HepG2 (cell line): ENCODE results near the gene ALG14. TPM values are rescaled to one million over a fixed set of nuclear protein-coding genes. Genes with fewer than 3 reads are reported as not detected.

Experiments
- BRCA1 ChIP-seq: sonication (generic); formaldehyde crosslinking; IDR thresholded peaks from 2 replicates; pipeline ENCODE4 v1.4.0; 2020; ENCODE audit warnings: missing genetic modification reagents
- FOXM1 ChIP-seq: sonication (generic); formaldehyde crosslinking; IDR thresholded peaks from 2 replicates; pipeline ENCODE4 v1.5.0; 2020; ENCODE audit warnings: missing genetic modification reagents
- FOXO1 ChIP-seq: sonication (generic); formaldehyde crosslinking; IDR thresholded peaks from 2 replicates; pipeline ENCODE4 v1.4.0; 2020; ENCODE audit warnings: missing genetic modification reagents
- HOXA3 ChIP-seq: sonication (generic); formaldehyde crosslinking; IDR thresholded peaks from 2 replicates; pipeline ENCODE4 v1.5.0; 2020; ENCODE audit warnings: missing genetic modification reagents
- HOXD1 ChIP-seq: sonication (generic); formaldehyde crosslinking; IDR thresholded peaks from 2 replicates; pipeline ENCODE4 v1.5.0; 2020; ENCODE audit warnings: missing genetic modification reagents
- KLF15 ChIP-seq: sonication (generic); formaldehyde crosslinking; IDR thresholded peaks from 2 replicates; pipeline ENCODE4 v1.8.1; 2023; ENCODE audit warnings: borderline replicate concordance, mild to moderate bottlenecking, inconsistent platforms, missing genetic modification reagents, mixed read lengths
- NFRKB ChIP-seq: fragments of 450-650 bp; IDR thresholded peaks from 2 replicates; pipeline ENCODE4 v1.6.1; 2017
- NRL ChIP-seq: sonication (generic); formaldehyde crosslinking; IDR thresholded peaks from 2 replicates; pipeline ENCODE4 v1.5.0; 2020; ENCODE audit warnings: missing genetic modification reagents, mild to moderate bottlenecking, moderate library complexity, borderline replicate concordance
- PHF5A ChIP-seq: IDR thresholded peaks from one replicate; pipeline ENCODE4 v1.6.1; 2018; ENCODE audit warnings: low read depth, missing genetic modification reagents; ENCODE audit not compliant: unreplicated experiment
- PHF8 ChIP-seq: sonication (generic); formaldehyde crosslinking; IDR thresholded peaks from 2 replicates; pipeline ENCODE4 v1.5.0; 2020; ENCODE audit warnings: missing genetic modification reagents
- PTBP1 ChIP-seq: fragments of 200-400 bp; formaldehyde crosslinking; IDR thresholded peaks from 2 replicates; pipeline ENCODE4 v1.6.1; 2018; ENCODE audit warnings: low read length, low read depth; ENCODE audit not compliant: poor library complexity, severe bottlenecking
- RBM39 ChIP-seq: fragments of 200-400 bp; formaldehyde crosslinking; IDR thresholded peaks from one replicate; pipeline ENCODE4 v1.6.1; 2018; ENCODE audit warnings: antibody characterized with exemption, mild to moderate bottlenecking, low read depth, low read length; ENCODE audit not compliant: poor library complexity, severe bottlenecking
- RXRA ChIP-seq: sonication (generic); formaldehyde crosslinking; IDR thresholded peaks from 2 replicates; pipeline ENCODE4 v1.5.1; 2020; ENCODE audit warnings: missing genetic modification reagents
- SOX5 ChIP-seq: IDR thresholded peaks from 2 replicates; pipeline ENCODE4 v1.6.1; 2016; ENCODE audit warnings: borderline replicate concordance
- SRSF1 ChIP-seq: fragments of 200-400 bp; formaldehyde crosslinking; optimal IDR thresholded peaks from 2 replicates; pipeline ENCODE3; 2017; ENCODE audit warnings: mild to moderate bottlenecking, low read depth, low read length, moderate library complexity
- STAT5B ChIP-seq: sonication (generic); formaldehyde crosslinking; IDR thresholded peaks from 2 replicates; pipeline ENCODE4 v1.4.0; 2020; ENCODE audit warnings: missing genetic modification reagents
- TOPORS ChIP-seq: sonication (generic); formaldehyde crosslinking; IDR thresholded peaks from 2 replicates; pipeline ENCODE4 v1.8.0; 2023; ENCODE audit warnings: mild to moderate bottlenecking, missing genetic modification reagents
- ZFP36 ChIP-seq: fragments of 150-350 bp; IDR thresholded peaks from 2 replicates; pipeline ENCODE4 v1.6.1; 2018; ENCODE audit warnings: borderline replicate concordance, low read length, low read depth; ENCODE audit not compliant: partially characterized antibody
- ZMAT3 ChIP-seq: sonication (generic); formaldehyde crosslinking; conservative IDR thresholded peaks from 2 replicates; pipeline ENCODE4 v1.7.0; 2021; ENCODE audit warnings: missing genetic modification reagents
- ZNF160 ChIP-seq: sonication (generic); formaldehyde crosslinking; IDR thresholded peaks from 2 replicates; pipeline ENCODE4 v1.8.0; 2022; ENCODE audit warnings: mild to moderate bottlenecking, inconsistent platforms, missing genetic modification reagents
- ZNF326 ChIP-seq: sonication (generic); formaldehyde crosslinking; IDR thresholded peaks from 2 replicates; pipeline ENCODE4 v1.4.0; 2020; ENCODE audit warnings: missing genetic modification reagents, borderline replicate concordance
- ZNF83 ChIP-seq: sonication (generic); formaldehyde crosslinking; IDR thresholded peaks from 2 replicates; pipeline ENCODE4 v1.4.0; 2020; ENCODE audit warnings: missing genetic modification reagents, mild to moderate bottlenecking, borderline replicate concordance
- ZNF883 ChIP-seq: sonication (generic); formaldehyde crosslinking; IDR thresholded peaks from 2 replicates; pipeline ENCODE4 v1.5.1; 2020; ENCODE audit warnings: mild to moderate bottlenecking, missing genetic modification reagents; ENCODE audit errors: not compliant biosample characterization
- polyA plus RNA-seq, 8 experiments: library from polyadenylated mRNA; depleted of rRNA in 3 of 8; stranded (reverse) in 7 of 8; unstranded in 1 of 8; fragments of >200 nt; fragmentation: Illumina TruSeq in 4 of 8; extraction: Trizol in 4 of 8; gene quantifications; 2 replicates each; pipeline versions ENCODE4 v1.2.1 to v1.2.3, GENCODE V29; 2011 to 2016; ENCODE audit warnings: low read depth in 4 of 8, missing spikeins in 1 of 8, mixed read lengths in 1 of 8; ENCODE audit not compliant: insufficient read depth in 1 of 8
- total RNA-seq, 5 experiments: library from RNA; depleted of rRNA; stranded (reverse); fragments of >200 nt; fragmentation: Illumina TruSeq; extraction: Trizol; gene quantifications; 2 replicates each; pipeline ENCODE4 v1.2.3, GENCODE V29; 2016; ENCODE audit warnings: low read depth in 1 of 5
- TF ChIP-seq, protein P1 (sequence below): sonication (generic); formaldehyde crosslinking; IDR thresholded peaks from 2 replicates; pipeline ENCODE4 v1.4.0; 2020; ENCODE audit warnings: missing genetic modification reagents, mild to moderate bottlenecking, borderline replicate concordance
- TF ChIP-seq, protein P2 (sequence below): conservative IDR thresholded peaks from 2 replicates; pipeline ENCODE4 v1.6.1; 2018; ENCODE audit warnings: missing genetic modification reagents
- TF ChIP-seq, protein P3 (sequence below): IDR thresholded peaks from 2 replicates; pipeline ENCODE4 v1.6.1; 2016; ENCODE audit warnings: control low read depth

ALG14 gene
- total and polyA plus RNA-seq, 2 of the 13 experiments (the other 11 are each of a cell fraction or from before 2014, with no cell fraction given) = 4.5 to 12.7 TPM

DNA sequence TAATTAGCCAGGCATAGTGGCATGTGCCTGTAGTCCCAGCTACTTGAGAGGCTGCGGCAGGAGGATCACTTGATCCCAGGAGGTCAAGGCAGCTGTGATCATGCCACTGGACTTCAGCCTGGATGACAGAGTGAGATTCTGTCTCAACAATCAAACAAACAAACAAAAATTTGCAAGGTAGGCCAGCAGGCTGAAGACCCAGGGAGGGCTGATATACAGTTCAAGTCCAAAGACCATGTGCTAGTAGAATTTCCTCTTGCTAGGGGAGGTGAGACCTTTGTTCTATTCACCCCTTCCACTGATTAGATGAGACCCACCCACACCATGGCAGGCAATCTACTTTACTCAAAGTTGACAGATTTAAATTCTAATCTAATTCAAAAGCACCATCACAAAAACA is 114.7 kb downstream of the ALG14 start (continued):
- TF ChIP-seq, protein P1, sequence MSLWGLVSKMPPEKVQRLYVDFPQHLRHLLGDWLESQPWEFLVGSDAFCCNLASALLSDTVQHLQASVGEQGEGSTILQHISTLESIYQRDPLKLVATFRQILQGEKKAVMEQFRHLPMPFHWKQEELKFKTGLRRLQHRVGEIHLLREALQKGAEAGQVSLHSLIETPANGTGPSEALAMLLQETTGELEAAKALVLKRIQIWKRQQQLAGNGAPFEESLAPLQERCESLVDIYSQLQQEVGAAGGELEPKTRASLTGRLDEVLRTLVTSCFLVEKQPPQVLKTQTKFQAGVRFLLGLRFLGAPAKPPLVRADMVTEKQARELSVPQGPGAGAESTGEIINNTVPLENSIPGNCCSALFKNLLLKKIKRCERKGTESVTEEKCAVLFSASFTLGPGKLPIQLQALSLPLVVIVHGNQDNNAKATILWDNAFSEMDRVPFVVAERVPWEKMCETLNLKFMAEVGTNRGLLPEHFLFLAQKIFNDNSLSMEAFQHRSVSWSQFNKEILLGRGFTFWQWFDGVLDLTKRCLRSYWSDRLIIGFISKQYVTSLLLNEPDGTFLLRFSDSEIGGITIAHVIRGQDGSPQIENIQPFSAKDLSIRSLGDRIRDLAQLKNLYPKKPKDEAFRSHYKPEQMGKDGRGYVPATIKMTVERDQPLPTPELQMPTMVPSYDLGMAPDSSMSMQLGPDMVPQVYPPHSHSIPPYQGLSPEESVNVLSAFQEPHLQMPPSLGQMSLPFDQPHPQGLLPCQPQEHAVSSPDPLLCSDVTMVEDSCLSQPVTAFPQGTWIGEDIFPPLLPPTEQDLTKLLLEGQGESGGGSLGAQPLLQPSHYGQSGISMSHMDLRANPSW (CRISPR knock-in tag) = no peak
- TF ChIP-seq FOXO1 (peak; percentile 20; the same call in 1 of the 2 replicates), PHF5A (CRISPR knock-in tag) (no peak), FOXM1 (CRISPR knock-in tag) (no peak), ZNF83 (CRISPR knock-in tag) (no peak), PTBP1 (no peak), TOPORS (CRISPR knock-in tag) (no peak), PHF8 (no peak), ZMAT3 (CRISPR knock-in tag) (no peak), ZNF883 (no peak), KLF15 (no peak), RBM39 (no peak), ZNF160 (CRISPR knock-in tag) (no peak), ZFP36 (no peak), BRCA1 (CRISPR knock-in tag) (no peak), HOXA3 (peak; percentile 21; the same call in 1 of the 2 replicates), NRL (CRISPR knock-in tag) (no peak), RXRA (CRISPR knock-in tag) (no peak), SRSF1 (no peak), STAT5B (no peak), NFRKB (no peak), HOXD1 (CRISPR knock-in tag) (no peak), ZNF326 (CRISPR knock-in tag) (no peak), SOX5 (CRISPR knock-in tag) (peak; percentile 54; the same call in 1 of the 2 replicates)
- TF ChIP-seq, protein P2, sequence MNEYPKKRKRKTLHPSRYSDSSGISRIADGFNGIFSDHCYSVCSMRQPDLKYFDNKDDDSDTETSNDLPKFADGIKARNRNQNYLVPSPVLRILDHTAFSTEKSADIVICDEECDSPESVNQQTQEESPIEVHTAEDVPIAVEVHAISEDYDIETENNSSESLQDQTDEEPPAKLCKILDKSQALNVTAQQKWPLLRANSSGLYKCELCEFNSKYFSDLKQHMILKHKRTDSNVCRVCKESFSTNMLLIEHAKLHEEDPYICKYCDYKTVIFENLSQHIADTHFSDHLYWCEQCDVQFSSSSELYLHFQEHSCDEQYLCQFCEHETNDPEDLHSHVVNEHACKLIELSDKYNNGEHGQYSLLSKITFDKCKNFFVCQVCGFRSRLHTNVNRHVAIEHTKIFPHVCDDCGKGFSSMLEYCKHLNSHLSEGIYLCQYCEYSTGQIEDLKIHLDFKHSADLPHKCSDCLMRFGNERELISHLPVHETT (CRISPR knock-in tag) = no peak
- TF ChIP-seq, protein P3, sequence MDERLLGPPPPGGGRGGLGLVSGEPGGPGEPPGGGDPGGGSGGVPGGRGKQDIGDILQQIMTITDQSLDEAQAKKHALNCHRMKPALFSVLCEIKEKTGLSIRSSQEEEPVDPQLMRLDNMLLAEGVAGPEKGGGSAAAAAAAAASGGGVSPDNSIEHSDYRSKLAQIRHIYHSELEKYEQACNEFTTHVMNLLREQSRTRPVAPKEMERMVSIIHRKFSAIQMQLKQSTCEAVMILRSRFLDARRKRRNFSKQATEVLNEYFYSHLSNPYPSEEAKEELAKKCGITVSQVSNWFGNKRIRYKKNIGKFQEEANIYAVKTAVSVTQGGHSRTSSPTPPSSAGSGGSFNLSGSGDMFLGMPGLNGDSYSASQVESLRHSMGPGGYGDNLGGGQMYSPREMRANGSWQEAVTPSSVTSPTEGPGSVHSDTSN (CRISPR knock-in tag) = no peak
